Epithelial cell of esophagus (primary cell): ENCODE data around the gene GLT8D2.

Experiments
- DNase-seq: peaks from one replicate; pipeline ENCODE4 v3.0.0; 2010; ENCODE audit warnings: low read depth
- H3K4me3 ChIP-seq: 2 replicates; pipeline ENCODE4 v1.5.1; 2011; ENCODE audit warnings: mild to moderate bottlenecking, low read length, control low read depth
- CTCF ChIP-seq: IDR thresholded peaks from 2 replicates; pipeline ENCODE4 v1.5.1; 2011; ENCODE audit warnings: low read depth, mild to moderate bottlenecking, low read length, control low read depth, inconsistent platforms; ENCODE audit not compliant: insufficient read depth; ENCODE audit errors: missing control alignments

The GLT8D2 gene

DNA sequence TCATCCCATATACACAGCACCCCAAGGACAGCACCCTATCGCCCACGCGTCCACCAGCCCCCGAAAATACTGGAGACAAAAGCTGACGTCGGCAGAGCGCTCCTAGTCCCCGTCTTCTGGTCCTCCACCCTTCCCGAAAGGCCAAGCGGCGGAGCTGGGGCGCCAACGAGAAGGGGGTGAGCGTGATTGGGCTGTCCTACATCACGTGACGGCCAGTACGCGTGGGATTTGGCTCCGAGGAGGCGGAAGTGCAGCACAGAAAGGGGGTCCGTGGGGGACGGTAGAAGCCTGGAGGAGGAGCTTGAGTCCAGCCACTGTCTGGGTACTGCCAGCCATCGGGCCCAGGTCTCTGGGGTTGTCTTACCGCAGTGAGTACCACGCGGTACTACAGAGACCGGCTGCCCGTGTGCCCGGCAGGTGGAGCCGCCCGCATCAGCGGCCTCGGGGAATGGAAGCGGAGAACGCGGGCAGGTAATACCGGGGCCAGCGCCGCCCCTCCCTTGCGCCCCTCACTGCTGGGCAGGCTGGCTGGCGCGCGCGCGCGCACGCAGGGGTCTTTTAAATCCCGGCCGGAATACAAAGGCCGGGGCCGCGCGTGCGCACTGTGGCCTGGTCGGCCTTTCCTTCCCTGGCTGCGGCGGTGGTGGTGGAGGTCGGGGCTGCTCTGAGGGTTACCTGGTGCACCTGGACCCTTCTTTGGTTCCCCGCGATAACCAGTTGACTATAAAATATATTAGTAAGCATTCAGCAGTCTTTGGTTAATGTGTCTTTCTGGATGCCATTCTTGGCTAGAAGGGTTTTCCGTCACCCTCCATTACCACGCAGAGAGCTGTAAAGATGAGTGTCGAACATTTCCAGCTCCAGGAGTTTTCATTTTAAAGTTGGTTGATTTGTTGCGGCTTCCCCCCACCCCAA, 84.1 kb downstream of the GLT8D2 start, which contains the start of gene TDG:
Gene TDG, plus strand, starts transcription at position 283 of the 915 bp plus-strand sequence. Its CDS starts 166 bp downstream, at position 449.
- peak; percentile 35 for TF ChIP-seq CTCF
- H3K4me3 ChIP-seq, result peak within 1 kb of the TSS; percentile 73
- peak; percentile 99 for DNase-seq

DNA sequence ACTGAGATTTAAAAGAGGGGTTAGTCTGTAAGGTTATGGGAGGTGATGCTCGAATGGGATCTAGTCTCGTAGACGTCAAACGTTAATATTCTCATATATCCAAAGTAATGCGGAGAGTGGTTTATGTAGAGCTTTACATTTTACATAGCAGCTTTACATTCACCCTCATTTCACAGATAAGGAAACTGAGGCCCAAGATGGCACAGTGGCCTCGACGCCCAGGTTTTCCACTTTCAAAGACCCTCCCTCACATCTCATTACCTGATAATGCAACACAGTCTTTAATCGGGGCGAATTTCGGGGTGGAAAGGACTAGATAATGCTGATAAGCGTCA, 84.8 kb downstream of the GLT8D2 start:
- no peak for TF ChIP-seq CTCF
- H3K4me3 ChIP-seq, result peak overlapping the region; percentile 73
- DNase-seq, result no peak

DNA sequence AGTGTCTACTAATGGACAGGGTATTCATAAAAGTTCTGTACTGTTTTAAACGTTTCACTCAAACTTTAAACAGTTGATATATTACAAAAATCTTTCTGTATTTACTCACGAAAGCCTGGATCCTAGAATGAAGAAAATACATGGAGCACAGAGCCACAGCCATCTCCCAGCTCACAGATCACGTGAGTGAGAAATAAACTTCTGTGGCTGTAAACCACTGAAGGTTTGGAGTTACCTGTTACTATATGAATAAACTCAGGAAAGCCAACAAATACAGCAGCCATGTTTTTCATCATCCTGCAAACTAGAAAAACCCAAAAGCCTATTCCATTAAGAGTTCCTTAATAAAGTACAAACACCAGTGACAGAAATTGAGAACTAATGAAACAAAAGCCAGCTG, 85.2 kb downstream of the GLT8D2 start:
- no peak for TF ChIP-seq CTCF
- peak overlapping the region; percentile 73 for H3K4me3 ChIP-seq
- DNase-seq, result no peak

- no peak overlapping the region for H3K4me3 ChIP-seq
- no peak for TF ChIP-seq CTCF
- DNase-seq, result no peak
Observed at GRCh38 chr12:103962493-103962892, 87.5 kb downstream of the GLT8D2 start.

GRCh38 chr12:103960616-103961227, 89.3 kb downstream of the GLT8D2 start:
- no peak for DNase-seq
- TF ChIP-seq CTCF, result no peak
- no peak overlapping the region for H3K4me3 ChIP-seq

GRCh38 chr12:103958621-103959020, 91.4 kb downstream of the GLT8D2 start:
- no peak overlapping the region for H3K4me3 ChIP-seq
- no peak for TF ChIP-seq CTCF
- no peak for DNase-seq
